ENCODE measurements around the gene MBOAT2. TPM values are rescaled to one million over a fixed set of nuclear protein-coding genes. Genes with fewer than 3 reads are reported as not detected.

MBOAT2 gene
- total RNA-seq, 1 experiment from 2014 or later = 65.1 TPM

DNA sequence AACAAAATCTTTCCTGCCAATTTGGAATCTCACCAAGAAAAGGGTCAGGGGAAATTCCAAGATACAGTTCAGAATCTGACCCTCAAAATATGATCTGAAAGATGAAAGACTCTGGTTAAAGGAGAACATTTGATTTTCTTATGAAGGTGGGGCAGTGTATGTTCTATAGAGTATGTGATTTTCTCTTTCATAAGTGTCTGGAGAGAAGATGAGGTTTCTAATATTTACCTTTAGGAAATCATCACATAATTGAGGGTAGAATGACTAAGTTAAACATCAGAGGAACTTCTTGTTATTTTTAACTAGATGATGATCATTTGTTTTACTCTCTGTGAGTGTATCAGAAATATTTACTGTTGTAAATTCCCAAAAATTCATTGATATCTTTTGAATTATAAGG lies 27.8 kb upstream of the MBOAT2 start:
- Histone ChIP-seq H3K36me3 (ENCODE audit: insufficient read depth, low read length, poor library complexity, severe bottlenecking) (no peaks in the 10 kb centered on the region), H3K4me1 (ENCODE audit: insufficient read depth, low read length, poor library complexity, severe bottlenecking) (peaks cover 28% of the 10 kb centered on the region), H3K4me3 (ENCODE audit: low read depth, low read length, poor library complexity, severe bottlenecking) (no peak overlapping the region), H3K9me3 (ENCODE audit: low read depth, low read length, poor library complexity, severe bottlenecking) (no peaks in the 10 kb centered on the region), H3K27ac (ENCODE audit: low read depth, low read length, poor library complexity, severe bottlenecking) (no peak overlapping the region), H3K27me3 (replicated peaks; ENCODE audit: insufficient read depth, low read depth, low read length, poor library complexity) (no peaks in the 10 kb centered on the region)
- DNase-seq (ENCODE audit: low spot score) = no peak
- intact Hi-C loops (cut with micrococcal nuclease; ENCODE audit: unreplicated experiment) = no loop called here
- POLR2A ChIA-PET (ENCODE audit: low non-redundant PET) = no interaction called here
- CTCF ChIA-PET = no interaction called here
- BruUV-seq (replicated peaks) = no TSS peak
- TF ChIP-seq, protein P1, sequence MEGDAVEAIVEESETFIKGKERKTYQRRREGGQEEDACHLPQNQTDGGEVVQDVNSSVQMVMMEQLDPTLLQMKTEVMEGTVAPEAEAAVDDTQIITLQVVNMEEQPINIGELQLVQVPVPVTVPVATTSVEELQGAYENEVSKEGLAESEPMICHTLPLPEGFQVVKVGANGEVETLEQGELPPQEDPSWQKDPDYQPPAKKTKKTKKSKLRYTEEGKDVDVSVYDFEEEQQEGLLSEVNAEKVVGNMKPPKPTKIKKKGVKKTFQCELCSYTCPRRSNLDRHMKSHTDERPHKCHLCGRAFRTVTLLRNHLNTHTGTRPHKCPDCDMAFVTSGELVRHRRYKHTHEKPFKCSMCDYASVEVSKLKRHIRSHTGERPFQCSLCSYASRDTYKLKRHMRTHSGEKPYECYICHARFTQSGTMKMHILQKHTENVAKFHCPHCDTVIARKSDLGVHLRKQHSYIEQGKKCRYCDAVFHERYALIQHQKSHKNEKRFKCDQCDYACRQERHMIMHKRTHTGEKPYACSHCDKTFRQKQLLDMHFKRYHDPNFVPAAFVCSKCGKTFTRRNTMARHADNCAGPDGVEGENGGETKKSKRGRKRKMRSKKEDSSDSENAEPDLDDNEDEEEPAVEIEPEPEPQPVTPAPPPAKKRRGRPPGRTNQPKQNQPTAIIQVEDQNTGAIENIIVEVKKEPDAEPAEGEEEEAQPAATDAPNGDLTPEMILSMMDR (conservative IDR thresholded peaks at IDR 0.05; ENCODE audit: low read depth, low read length) = no peak
- no peak for TF ChIP-seq EZH2 (IDR thresholded peaks at IDR 0.05; ENCODE audit: borderline replicate concordance, low read depth, low read length, poor library complexity, severe bottlenecking)

DNA sequence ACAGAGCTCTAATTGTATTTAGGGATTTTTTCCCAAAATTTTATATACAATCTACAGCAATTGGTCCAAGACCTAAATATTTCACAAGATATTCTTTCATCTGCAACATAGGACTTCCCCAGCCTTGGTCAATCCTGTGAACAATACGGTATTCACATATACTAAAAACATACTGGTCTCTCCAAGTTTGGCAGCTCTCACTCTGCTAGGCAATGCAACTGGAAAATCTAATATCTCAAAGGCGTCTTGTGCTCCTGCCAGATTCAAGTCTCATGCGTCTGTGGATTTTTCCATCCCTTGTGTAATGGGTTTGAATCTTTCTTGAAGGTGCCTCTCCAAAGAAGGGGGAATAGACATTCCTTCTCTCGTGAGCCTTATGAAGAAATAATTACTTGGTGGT lies 27.4 kb upstream of the MBOAT2 start:
- Histone ChIP-seq H3K36me3 (ENCODE audit: insufficient read depth, low read length, poor library complexity, severe bottlenecking) (no peaks in the 10 kb centered on the region), H3K9me3 (ENCODE audit: low read depth, low read length, poor library complexity, severe bottlenecking) (no peaks in the 10 kb centered on the region), H3K4me1 (ENCODE audit: insufficient read depth, low read length, poor library complexity, severe bottlenecking) (peaks cover 28% of the 10 kb centered on the region), H3K4me3 (ENCODE audit: low read depth, low read length, poor library complexity, severe bottlenecking) (no peak overlapping the region), H3K27ac (ENCODE audit: low read depth, low read length, poor library complexity, severe bottlenecking) (no peak overlapping the region), H3K27me3 (replicated peaks; ENCODE audit: insufficient read depth, low read depth, low read length, poor library complexity) (no peaks in the 10 kb centered on the region)
- CTCF ChIA-PET = no interaction called here
- POLR2A ChIA-PET (ENCODE audit: low non-redundant PET) = no interaction called here
- no peak for DNase-seq (ENCODE audit: low spot score)
- intact Hi-C loops (cut with micrococcal nuclease; ENCODE audit: unreplicated experiment) = no loop called here
- no TSS peak for BruUV-seq (replicated peaks)
- TF ChIP-seq, protein P1 (conservative IDR thresholded peaks at IDR 0.05; ENCODE audit: low read depth, low read length) = no peak
- TF ChIP-seq EZH2 (IDR thresholded peaks at IDR 0.05; ENCODE audit: borderline replicate concordance, low read depth, low read length, poor library complexity, severe bottlenecking) = no peak

DNA sequence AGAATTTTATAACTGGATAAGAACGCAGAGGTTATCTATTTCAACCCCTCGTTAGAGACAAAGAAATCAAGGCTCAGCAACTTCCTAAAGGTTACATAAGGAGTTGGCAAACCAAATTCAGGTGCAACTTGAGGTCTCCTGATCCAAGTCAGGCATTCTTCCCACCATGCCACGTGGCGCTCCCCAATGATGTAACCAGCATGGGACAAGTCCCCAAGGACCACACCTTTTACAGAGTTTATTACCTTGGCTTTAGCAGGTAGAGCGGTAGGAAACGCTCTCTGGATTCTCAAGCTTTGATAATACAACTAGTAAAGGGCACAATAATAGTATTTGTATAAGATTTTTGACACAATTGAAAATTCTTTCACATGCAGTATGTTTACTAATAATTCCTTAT lies 26.7 kb upstream of the MBOAT2 start:
- no peaks in the 10 kb centered on the region for H3K27me3 ChIP-seq (replicated peaks; ENCODE audit: insufficient read depth, low read depth, low read length, poor library complexity)
- no peak overlapping the region for H3K27ac ChIP-seq (ENCODE audit: low read depth, low read length, poor library complexity, severe bottlenecking)
- H3K4me1 ChIP-seq (ENCODE audit: insufficient read depth, low read length, poor library complexity, severe bottlenecking) = peaks cover 28% of the 10 kb centered on the region
- TF ChIP-seq, protein P1 (conservative IDR thresholded peaks at IDR 0.05; ENCODE audit: low read depth, low read length) = no peak
- no peak for TF ChIP-seq EZH2 (IDR thresholded peaks at IDR 0.05; ENCODE audit: borderline replicate concordance, low read depth, low read length, poor library complexity, severe bottlenecking)
- ChIA-PET POLR2A (ENCODE audit: low non-redundant PET) (interaction anchor here (0.6 kb wide), 1 partner anchor 190 kb away, joined by 3 read pairs; no protein-coding TSS in a partner anchor), CTCF (interaction anchor here (0.6 kb wide), 1 partner anchor 11 kb away, joined by 5 read pairs; no protein-coding TSS in a partner anchor)
- no peaks in the 10 kb centered on the region for H3K9me3 ChIP-seq (ENCODE audit: low read depth, low read length, poor library complexity, severe bottlenecking)
- H3K4me3 ChIP-seq (ENCODE audit: low read depth, low read length, poor library complexity, severe bottlenecking) = no peak overlapping the region
- intact Hi-C loops (cut with micrococcal nuclease; ENCODE audit: unreplicated experiment) = no loop called here
- BruUV-seq (replicated peaks) = no TSS peak
- H3K36me3 ChIP-seq (ENCODE audit: insufficient read depth, low read length, poor library complexity, severe bottlenecking) = no peaks in the 10 kb centered on the region
- no peak for DNase-seq (ENCODE audit: low spot score)
